Measurements from ENCODE around the gene ARL6IP1. TPM values are rescaled to one million over a fixed set of nuclear protein-coding genes. Genes with fewer than 3 reads are reported as not detected.
"Not testable (repeated sequence)": the region's sequence is repeated elsewhere in the genome, so short reads cannot be mapped to it uniquely, and the experiment has no call there.

The ARL6IP1 gene
- total and polyA plus RNA-seq, 4 donors: 66.9 to 150 (median 75.0) TPM

- H3K9ac ChIP-seq (ENCODE audit: insufficient read depth in 1 of 2, low read length in 2 of 2); H3K4me3 ChIP-seq; ATAC-seq (ENCODE audit: insufficient read depth, low FRiP score); H3K36me3 ChIP-seq (ENCODE audit: control insufficient read depth in 4 of 4, insufficient read depth in 4 of 4, low read length in 4 of 4); H3K4me1 ChIP-seq (ENCODE audit: control insufficient read depth in 5 of 5, insufficient read depth in 5 of 5, low read length in 5 of 5); H3K27me3 ChIP-seq (ENCODE audit: control insufficient read depth in 3 of 3, insufficient read depth in 3 of 3, low read length in 2 of 3); DNase-seq; H3K27ac ChIP-seq (ENCODE audit: low read depth in 1 of 2, low read length in 1 of 2); H3K9me3 ChIP-seq (ENCODE audit: control insufficient read depth in 4 of 4, insufficient read depth in 3 of 4, low read length in 3 of 4): not testable (repeated sequence)
- 93 to 95% methylated on average over 11 of the region's 11 CpGs for WGBS, 2 donors
These were observed 30.9 kb downstream of the ARL6IP1 start for GRCh38 chr16:18770336-18770962.

GRCh38 chr16:18767217-18767616, 34.1 kb downstream of the ARL6IP1 start:
- H3K4me3 ChIP-seq; H3K4me1 ChIP-seq (ENCODE audit: control insufficient read depth in 5 of 5, insufficient read depth in 5 of 5, low read length in 5 of 5); ATAC-seq (ENCODE audit: insufficient read depth, low FRiP score); DNase-seq; H3K27ac ChIP-seq (ENCODE audit: low read depth in 1 of 2, low read length in 1 of 2); H3K9me3 ChIP-seq (ENCODE audit: control insufficient read depth in 4 of 4, insufficient read depth in 3 of 4, low read length in 3 of 4); H3K27me3 ChIP-seq (ENCODE audit: control insufficient read depth in 3 of 3, insufficient read depth in 3 of 3, low read length in 2 of 3); H3K9ac ChIP-seq (ENCODE audit: insufficient read depth in 1 of 2, low read length in 2 of 2); H3K36me3 ChIP-seq (ENCODE audit: control insufficient read depth in 4 of 4, insufficient read depth in 4 of 4, low read length in 4 of 4): not testable (repeated sequence)
- 68 to 71% methylated on average over 6 of the region's 7 CpGs for WGBS, 2 donors

GRCh38 chr16:18762713-18763112, 38.6 kb downstream of the ARL6IP1 start:
- H3K9me3 ChIP-seq (ENCODE audit: control insufficient read depth in 4 of 4, insufficient read depth in 3 of 4, low read length in 3 of 4); H3K4me3 ChIP-seq; H3K4me1 ChIP-seq (ENCODE audit: control insufficient read depth in 5 of 5, insufficient read depth in 5 of 5, low read length in 5 of 5); H3K9ac ChIP-seq (ENCODE audit: insufficient read depth in 1 of 2, low read length in 2 of 2); H3K27me3 ChIP-seq (ENCODE audit: control insufficient read depth in 3 of 3, insufficient read depth in 3 of 3, low read length in 2 of 3); DNase-seq; H3K27ac ChIP-seq (ENCODE audit: low read depth in 1 of 2, low read length in 1 of 2); H3K36me3 ChIP-seq (ENCODE audit: control insufficient read depth in 4 of 4, insufficient read depth in 4 of 4, low read length in 4 of 4): not testable (repeated sequence)
- ATAC-seq (ENCODE audit: insufficient read depth, low FRiP score): peak; percentile 22
- WGBS, 2 donors: 22 to 32% methylated on average over 3 of the region's 5 CpGs

GRCh38 chr16:18759598-18760520, 41.5 kb downstream of the ARL6IP1 start:
- not testable (repeated sequence) for H3K9me3 ChIP-seq (ENCODE audit: control insufficient read depth in 4 of 4, insufficient read depth in 3 of 4, low read length in 3 of 4); H3K27ac ChIP-seq (ENCODE audit: low read depth in 1 of 2, low read length in 1 of 2); H3K9ac ChIP-seq (ENCODE audit: insufficient read depth in 1 of 2, low read length in 2 of 2); H3K36me3 ChIP-seq (ENCODE audit: control insufficient read depth in 4 of 4, insufficient read depth in 4 of 4, low read length in 4 of 4); H3K27me3 ChIP-seq (ENCODE audit: control insufficient read depth in 3 of 3, insufficient read depth in 3 of 3, low read length in 2 of 3); H3K4me1 ChIP-seq (ENCODE audit: control insufficient read depth in 5 of 5, insufficient read depth in 5 of 5, low read length in 5 of 5); H3K4me3 ChIP-seq
- DNase-seq (peak in 1 of 3 donors; percentile 4), ATAC-seq (ENCODE audit: insufficient read depth, low FRiP score) (peak; percentile 98)
- WGBS, 2 donors: 31 to 35% methylated on average over 15 to 19 of the region's 21 CpGs

GRCh38 chr16:18757960-18758660, 43.2 kb downstream of the ARL6IP1 start:
- H3K27ac ChIP-seq (ENCODE audit: low read depth in 1 of 2, low read length in 1 of 2); H3K9me3 ChIP-seq (ENCODE audit: control insufficient read depth in 4 of 4, insufficient read depth in 3 of 4, low read length in 3 of 4); H3K36me3 ChIP-seq (ENCODE audit: control insufficient read depth in 4 of 4, insufficient read depth in 4 of 4, low read length in 4 of 4); DNase-seq; H3K9ac ChIP-seq (ENCODE audit: insufficient read depth in 1 of 2, low read length in 2 of 2); ATAC-seq (ENCODE audit: insufficient read depth, low FRiP score); H3K4me1 ChIP-seq (ENCODE audit: control insufficient read depth in 5 of 5, insufficient read depth in 5 of 5, low read length in 5 of 5); H3K4me3 ChIP-seq; H3K27me3 ChIP-seq (ENCODE audit: control insufficient read depth in 3 of 3, insufficient read depth in 3 of 3, low read length in 2 of 3): not testable (repeated sequence)
- 0 to 30% methylated on average over 2 to 3 of the region's 10 CpGs for WGBS, 2 donors

GRCh38 chr16:18756639-18757038, 44.7 kb downstream of the ARL6IP1 start:
- H3K36me3 ChIP-seq (ENCODE audit: control insufficient read depth in 4 of 4, insufficient read depth in 4 of 4, low read length in 4 of 4); H3K9ac ChIP-seq (ENCODE audit: insufficient read depth in 1 of 2, low read length in 2 of 2); H3K4me1 ChIP-seq (ENCODE audit: control insufficient read depth in 5 of 5, insufficient read depth in 5 of 5, low read length in 5 of 5); H3K4me3 ChIP-seq; DNase-seq; H3K27me3 ChIP-seq (ENCODE audit: control insufficient read depth in 3 of 3, insufficient read depth in 3 of 3, low read length in 2 of 3); H3K9me3 ChIP-seq (ENCODE audit: control insufficient read depth in 4 of 4, insufficient read depth in 3 of 4, low read length in 3 of 4); ATAC-seq (ENCODE audit: insufficient read depth, low FRiP score); H3K27ac ChIP-seq (ENCODE audit: low read depth in 1 of 2, low read length in 1 of 2): not testable (repeated sequence)
- WGBS, 2 donors: 54 to 64% methylated on average over 9 of the region's 9 CpGs

GRCh38 chr16:18742870-18743269, 58.5 kb downstream of the ARL6IP1 start:
- 60 to 62% methylated on average over 3 to 5 of the region's 8 CpGs for WGBS, 2 donors
- not testable (repeated sequence) for H3K27me3 ChIP-seq (ENCODE audit: control insufficient read depth in 3 of 3, insufficient read depth in 3 of 3, low read length in 2 of 3); H3K4me3 ChIP-seq; H3K9me3 ChIP-seq (ENCODE audit: control insufficient read depth in 4 of 4, insufficient read depth in 3 of 4, low read length in 3 of 4); H3K27ac ChIP-seq (ENCODE audit: low read depth in 1 of 2, low read length in 1 of 2); H3K9ac ChIP-seq (ENCODE audit: insufficient read depth in 1 of 2, low read length in 2 of 2); H3K4me1 ChIP-seq (ENCODE audit: control insufficient read depth in 5 of 5, insufficient read depth in 5 of 5, low read length in 5 of 5); H3K36me3 ChIP-seq (ENCODE audit: control insufficient read depth in 4 of 4, insufficient read depth in 4 of 4, low read length in 4 of 4); ATAC-seq (ENCODE audit: insufficient read depth, low FRiP score); DNase-seq
